WTC11 (cell line): ENCODE results near the gene LAMB4. TPM values are rescaled to one million over a fixed set of nuclear protein-coding genes. Genes with fewer than 3 reads are reported as not detected.

Source experiments
- ATAC-seq: fragments of 200-7000 bp; cut with Tn5 transposase; 2 replicates; pipeline ENCODE4 v1.10.0; 2021; ENCODE audit warnings: mild to moderate bottlenecking, moderate library complexity
- CTCF ChIA-PET: fragments of 300-600 bp; sonication (Branson Sonifier 250); formaldehyde crosslinking; loops from one replicate; lab custom pipeline; 2021; ENCODE audit warnings: antibody characterized with exemption; lab: Charles Lee
- POLR2A ChIA-PET: fragments of 350-600 bp; sonication (Branson Sonifier 250); formaldehyde crosslinking; loops from one replicate; lab custom pipeline; 2021; ENCODE audit warnings: antibody characterized with exemption; lab: Charles Lee
- DNase-seq: peaks from one replicate; pipeline ENCODE4 v3.0.0; 2021; ENCODE audit warnings: low spot score
- H3K27ac Mint-ChIP-seq: 2 replicates; pipeline ENCODE4 v1.8.0; 2021; ENCODE audit warnings: mixed read lengths
- H3K27me3 Mint-ChIP-seq: 2 replicates; pipeline ENCODE4 v1.8.0; 2021; ENCODE audit warnings: low read depth, mild to moderate bottlenecking, moderate library complexity, mixed read lengths
- H3K36me3 Mint-ChIP-seq: 2 replicates; pipeline ENCODE4 v1.8.0; 2021; ENCODE audit warnings: mixed read lengths
- H3K4me1 Mint-ChIP-seq: 2 replicates; pipeline ENCODE4 v1.8.0; 2022; ENCODE audit warnings: mixed read lengths
- H3K4me3 Mint-ChIP-seq: 2 replicates; pipeline ENCODE4 v1.8.0; 2021; ENCODE audit warnings: mild to moderate bottlenecking, moderate library complexity, mixed read lengths
- H3K9me3 Mint-ChIP-seq: 2 replicates; pipeline ENCODE4 v1.8.0; 2021; ENCODE audit warnings: mixed read lengths
- ARID4B ChIP-seq: sonication (generic); formaldehyde crosslinking; IDR thresholded peaks from 2 replicates; pipeline ENCODE4 v1.8.0; 2023; ENCODE audit warnings: missing genetic modification reagents, mild to moderate bottlenecking, borderline replicate concordance
- ATF3 ChIP-seq: sonication (generic); formaldehyde crosslinking; conservative IDR thresholded peaks from 2 replicates; pipeline ENCODE4 v1.8.1; 2022; ENCODE audit warnings: mild to moderate bottlenecking, missing genetic modification reagents
- CREM ChIP-seq: sonication (generic); formaldehyde crosslinking; IDR thresholded peaks from 2 replicates; pipeline ENCODE4 v1.8.1; 2022; ENCODE audit warnings: mild to moderate bottlenecking, missing genetic modification reagents, moderate library complexity
- E2F1 ChIP-seq: sonication (generic); formaldehyde crosslinking; IDR thresholded peaks from 2 replicates; pipeline ENCODE4 v1.8.0; 2022; ENCODE audit warnings: mild to moderate bottlenecking, missing genetic modification reagents
- GRHL2 ChIP-seq: fragments of 250-450 bp; sonication (Bioruptor Pico); IDR thresholded peaks from 2 replicates; pipeline ENCODE4 v1.8.0; 2022; ENCODE audit warnings: mild to moderate bottlenecking, moderate library complexity; ENCODE audit not compliant: insufficient replicate concordance, severe bottlenecking
- IRF1 ChIP-seq: sonication (generic); formaldehyde crosslinking; IDR thresholded peaks from 2 replicates; pipeline ENCODE4 v1.8.0; 2023; ENCODE audit warnings: missing genetic modification reagents
- NR2C2 ChIP-seq: sonication (generic); formaldehyde crosslinking; IDR thresholded peaks from 2 replicates; pipeline ENCODE4 v1.8.0; 2022; ENCODE audit warnings: mild to moderate bottlenecking, missing genetic modification reagents
- STAT6 ChIP-seq: sonication (generic); formaldehyde crosslinking; conservative IDR thresholded peaks from 2 replicates; pipeline ENCODE4 v1.8.1; 2023; ENCODE audit warnings: mild to moderate bottlenecking, low read depth, missing genetic modification reagents, moderate library complexity
- ZNF138 ChIP-seq: sonication (generic); formaldehyde crosslinking; conservative IDR thresholded peaks from 2 replicates; pipeline ENCODE4 v1.8.1; 2022; ENCODE audit warnings: mild to moderate bottlenecking, moderate library complexity, missing genetic modification reagents
- ZNF317 ChIP-seq: sonication (generic); formaldehyde crosslinking; IDR thresholded peaks from 2 replicates; pipeline ENCODE4 v1.8.1; 2023; ENCODE audit warnings: low read depth, mild to moderate bottlenecking, moderate library complexity, missing genetic modification reagents, borderline replicate concordance
- ZNF416 ChIP-seq: fragments of 250-450 bp; sonication (Bioruptor Pico); IDR thresholded peaks from 2 replicates; pipeline ENCODE4 v1.9.0; 2021; ENCODE audit warnings: mild to moderate bottlenecking, inconsistent platforms
- ZNF425 ChIP-seq: fragments of 250-450 bp; sonication (Bioruptor Pico); conservative IDR thresholded peaks from 2 replicates; pipeline ENCODE4 v1.9.0; 2021; ENCODE audit warnings: mild to moderate bottlenecking
- total RNA-seq: library from RNA; stranded (reverse); gene quantifications from 3 replicates; pipeline ENCODE4 v1.2.3, GENCODE V29; 2021

LAMB4 gene
- total RNA-seq, 1 experiment from 2014 or later, result not detected

GRCh38 chr7:108087778-108088177 is 42.4 kb downstream of the LAMB4 start:
- Mint-ChIP-seq H3K27ac (no peak overlapping the region), H3K4me1 (no peaks in the 10 kb centered on the region), H3K27me3 (no peaks in the 10 kb centered on the region), H3K9me3 (no peaks in the 10 kb centered on the region), H3K4me3 (no peak overlapping the region), H3K36me3 (no peaks in the 10 kb centered on the region)
- CTCF ChIA-PET, result no interaction called here
- TF ChIP-seq ZNF425 (CRISPR knock-in tag) (no peak), IRF1 (CRISPR knock-in tag) (no peak), ATF3 (CRISPR knock-in tag) (no peak), CREM (CRISPR knock-in tag) (no peak), GRHL2 (CRISPR knock-in tag) (no peak), STAT6 (no peak), ZNF416 (CRISPR knock-in tag) (no peak), NR2C2 (CRISPR knock-in tag) (no peak), ZNF138 (CRISPR knock-in tag) (no peak), E2F1 (CRISPR knock-in tag) (no peak), ZNF317 (CRISPR knock-in tag) (no peak)
- no peak for ATAC-seq
- POLR2A ChIA-PET, result no interaction called here
- DNase-seq, result no peak

- CTCF ChIA-PET, result no interaction called here
- POLR2A ChIA-PET, result no interaction called here
- Mint-ChIP-seq H3K27me3 (no peaks in the 10 kb centered on the region), H3K36me3 (no peaks in the 10 kb centered on the region), H3K4me1 (no peaks in the 10 kb centered on the region), H3K9me3 (no peaks in the 10 kb centered on the region), H3K4me3 (no peak overlapping the region), H3K27ac (no peak overlapping the region)
- ATAC-seq (no peak), DNase-seq (no peak)
- TF ChIP-seq ARID4B (CRISPR knock-in tag), result no peak
- no peak for TF ChIP-seq E2F1 (CRISPR knock-in tag)
Observed at GRCh38 chr7:108086962-108087361, 43.2 kb downstream of the LAMB4 start.
